OCI-LY1 (cell line): ENCODE measurements around the gene DROSHA.

ENCODE experiments used
- H2AFZ ChIP-seq: fragments of 200-600 bp; sonication (generic), shearing (Covaris generic); 2 replicates; pipeline ENCODE4 v1.6.0; 2014; ENCODE audit warnings: antibody characterized with exemption, mild to moderate bottlenecking, low read length
- H3F3A ChIP-seq: fragments of 200-600 bp; sonication (generic), shearing (Covaris generic); 2 replicates; pipeline ENCODE4 v1.6.0; 2014; ENCODE audit warnings: mild to moderate bottlenecking, antibody characterized with exemption, low read length, moderate library complexity; ENCODE audit not compliant: insufficient read depth
- H3K27ac ChIP-seq: fragments of 200-600 bp; sonication (generic); 2 replicates; pipeline ENCODE4 v1.5.1; 2014; ENCODE audit warnings: low read length, mixed run types, mild to moderate bottlenecking, low read depth; ENCODE audit not compliant: poor library complexity, severe bottlenecking
- H3K27me3 ChIP-seq: fragments of 200-600 bp; sonication (generic); 2 replicates; pipeline ENCODE4 v1.6.0; 2014; ENCODE audit warnings: antibody characterized with exemption, mild to moderate bottlenecking, low read length, moderate library complexity; ENCODE audit not compliant: insufficient read depth
- H3K36me3 ChIP-seq: fragments of 200-600 bp; sonication (generic); 2 replicates; pipeline ENCODE4 v1.6.1; 2014; ENCODE audit warnings: mild to moderate bottlenecking, antibody characterized with exemption, low read length, moderate library complexity, mixed read lengths; ENCODE audit not compliant: insufficient read depth
- H3K4me1 ChIP-seq: fragments of 200-600 bp; sonication (generic); 2 replicates; pipeline ENCODE4 v1.5.1; 2014; ENCODE audit warnings: mild to moderate bottlenecking, low read length, moderate library complexity; ENCODE audit not compliant: insufficient read depth, severe bottlenecking
- H3K4me2 ChIP-seq: fragments of 200-600 bp; sonication (generic), shearing (Covaris generic); 2 replicates; pipeline ENCODE4 v1.6.1; 2014; ENCODE audit warnings: low read length
- H3K4me3 ChIP-seq: fragments of 200-600 bp; sonication (generic); 2 replicates; pipeline ENCODE4 v1.5.1; 2014; ENCODE audit warnings: low read length, low read depth, mild to moderate bottlenecking, mixed read lengths; ENCODE audit not compliant: poor library complexity, severe bottlenecking
- H3K79me2 ChIP-seq: fragments of 200-600 bp; shearing (Covaris generic); 2 replicates; pipeline ENCODE4 v1.6.1; 2016; ENCODE audit warnings: mixed run types, low read length, mixed read lengths; ENCODE audit not compliant: insufficient read depth
- H3K9ac ChIP-seq: fragments of 200-600 bp; sonication (generic), shearing (Covaris generic); 2 replicates; pipeline ENCODE4 v1.6.1; 2014; ENCODE audit warnings: mild to moderate bottlenecking, low read length, mixed read lengths
- H3K9me2 ChIP-seq: fragments of 200-600 bp; sonication (generic), shearing (Covaris generic); 2 replicates; pipeline ENCODE4 v1.6.1; 2014; ENCODE audit warnings: low read depth, mild to moderate bottlenecking, low read length, mixed read lengths
- H3K9me3 ChIP-seq: fragments of 200-600 bp; shearing (Covaris generic); 2 replicates; pipeline ENCODE4 v1.6.1; 2014; ENCODE audit warnings: low read length, mixed read lengths
- H4K20me1 ChIP-seq: fragments of 200-600 bp; sonication (generic), shearing (Covaris generic); 2 replicates; pipeline ENCODE4 v1.6.0; 2016; ENCODE audit warnings: mild to moderate bottlenecking, low read length; ENCODE audit not compliant: insufficient read depth
- EZH2 ChIP-seq: fragments of 200-600 bp; sonication (generic), shearing (Covaris generic); IDR thresholded peaks from 2 replicates; pipeline ENCODE4 v1.8.0; 2017; ENCODE audit warnings: borderline replicate concordance, mixed run types, mild to moderate bottlenecking, antibody characterized with exemption, low read length, moderate library complexity, mixed read lengths
- TF ChIP-seq, protein P1 (sequence below): fragments of 200-600 bp; sonication (generic), shearing (Covaris generic); IDR thresholded peaks from 2 replicates; pipeline ENCODE4 v1.5.1; 2017; ENCODE audit warnings: mild to moderate bottlenecking, antibody characterized with exemption, low read length, moderate library complexity, mixed read lengths

DROSHA gene

DNA sequence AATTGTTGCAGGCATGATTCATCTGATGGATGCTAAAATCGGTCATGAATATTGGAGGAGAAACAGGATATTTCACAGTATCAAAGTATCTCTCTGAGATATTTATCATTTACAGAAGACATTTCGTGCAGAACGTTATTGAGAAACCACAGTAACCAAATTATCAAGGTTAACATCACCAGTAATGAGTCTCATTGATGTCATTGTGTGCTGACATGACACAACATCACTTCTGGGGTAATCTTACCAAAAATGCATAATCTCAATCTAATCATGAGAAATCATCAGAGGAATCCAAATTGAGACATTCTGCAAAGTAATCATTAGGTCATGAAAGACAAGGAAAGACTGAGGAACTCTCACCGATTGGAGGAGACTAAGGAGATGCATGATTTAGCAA lies 42.9 kb upstream of the DROSHA start:
- no peaks in the 10 kb centered on the region for H3K9me2 ChIP-seq
- no peaks in the 10 kb centered on the region for H3F3A ChIP-seq
- H2AFZ ChIP-seq, result no peak overlapping the region
- H3K27me3 ChIP-seq, result 0 out of 2 replicates have a peak, but pooled peaks cover 3% of the 10 kb centered on the region
- no peaks in the 10 kb centered on the region for H3K36me3 ChIP-seq
- no peaks in the 10 kb centered on the region for H3K4me1 ChIP-seq
- no peak overlapping the region for H3K27ac ChIP-seq
- H3K4me2 ChIP-seq, result no peak overlapping the region
- no peaks in the 10 kb centered on the region for H4K20me1 ChIP-seq
- H3K4me3 ChIP-seq, result no peak overlapping the region
- H3K9me3 ChIP-seq, result no peaks in the 10 kb centered on the region
- no peaks in the 10 kb centered on the region for H3K79me2 ChIP-seq
- H3K9ac ChIP-seq, result no peak overlapping the region
- TF ChIP-seq EZH2, result no peak
- TF ChIP-seq, protein P1, sequence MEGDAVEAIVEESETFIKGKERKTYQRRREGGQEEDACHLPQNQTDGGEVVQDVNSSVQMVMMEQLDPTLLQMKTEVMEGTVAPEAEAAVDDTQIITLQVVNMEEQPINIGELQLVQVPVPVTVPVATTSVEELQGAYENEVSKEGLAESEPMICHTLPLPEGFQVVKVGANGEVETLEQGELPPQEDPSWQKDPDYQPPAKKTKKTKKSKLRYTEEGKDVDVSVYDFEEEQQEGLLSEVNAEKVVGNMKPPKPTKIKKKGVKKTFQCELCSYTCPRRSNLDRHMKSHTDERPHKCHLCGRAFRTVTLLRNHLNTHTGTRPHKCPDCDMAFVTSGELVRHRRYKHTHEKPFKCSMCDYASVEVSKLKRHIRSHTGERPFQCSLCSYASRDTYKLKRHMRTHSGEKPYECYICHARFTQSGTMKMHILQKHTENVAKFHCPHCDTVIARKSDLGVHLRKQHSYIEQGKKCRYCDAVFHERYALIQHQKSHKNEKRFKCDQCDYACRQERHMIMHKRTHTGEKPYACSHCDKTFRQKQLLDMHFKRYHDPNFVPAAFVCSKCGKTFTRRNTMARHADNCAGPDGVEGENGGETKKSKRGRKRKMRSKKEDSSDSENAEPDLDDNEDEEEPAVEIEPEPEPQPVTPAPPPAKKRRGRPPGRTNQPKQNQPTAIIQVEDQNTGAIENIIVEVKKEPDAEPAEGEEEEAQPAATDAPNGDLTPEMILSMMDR, result no peak

GRCh38 chr5:31573494-31574142 lies 41.7 kb upstream of the DROSHA start:
- Histone ChIP-seq H3K9me2 (no peaks in the 10 kb centered on the region), H3K79me2 (no peaks in the 10 kb centered on the region), H3K9ac (no peak overlapping the region), H3F3A (no peaks in the 10 kb centered on the region), H3K4me2 (no peak overlapping the region), H3K4me1 (no peaks in the 10 kb centered on the region), H3K36me3 (no peaks in the 10 kb centered on the region), H3K27ac (no peak overlapping the region), H3K4me3 (no peak overlapping the region), H3K9me3 (no peaks in the 10 kb centered on the region), H2AFZ (no peak overlapping the region), H4K20me1 (no peaks in the 10 kb centered on the region), H3K27me3 (0 out of 2 replicates have a peak, but pooled peaks cover 3% of the 10 kb centered on the region)
- TF ChIP-seq EZH2, result no peak
- TF ChIP-seq, protein P1, result no peak

DNA sequence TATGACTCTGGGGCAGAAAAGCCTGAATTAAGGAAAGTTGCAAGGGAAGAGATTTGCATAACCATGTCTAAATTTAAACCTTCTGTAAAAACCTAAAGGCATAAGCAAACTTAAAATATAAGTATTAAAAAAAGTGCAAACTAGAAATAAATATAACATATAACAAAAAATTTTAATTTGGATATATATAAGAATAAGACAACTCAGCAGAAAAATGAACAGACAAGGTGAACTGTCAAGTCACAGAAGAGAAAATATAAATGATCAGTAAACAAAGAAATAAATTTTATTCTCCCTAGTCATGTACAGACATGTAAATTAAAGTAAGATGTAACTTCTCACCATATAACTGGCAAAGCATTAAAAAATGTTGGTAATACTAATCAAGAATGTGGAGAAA lies 37.2 kb upstream of the DROSHA start:
- no peaks in the 10 kb centered on the region for H3K79me2 ChIP-seq
- H3K4me1 ChIP-seq, result no peaks in the 10 kb centered on the region
- H3K27me3 ChIP-seq, result 0 out of 2 replicates have a peak, but pooled peaks cover 3% of the 10 kb centered on the region
- no peaks in the 10 kb centered on the region for H4K20me1 ChIP-seq
- H3K36me3 ChIP-seq, result no peaks in the 10 kb centered on the region
- no peak overlapping the region for H2AFZ ChIP-seq
- no peak overlapping the region for H3K27ac ChIP-seq
- no peaks in the 10 kb centered on the region for H3F3A ChIP-seq
- no peak for TF ChIP-seq EZH2
- TF ChIP-seq, protein P1, result no peak
- H3K4me2 ChIP-seq, result no peak overlapping the region
- H3K9me2 ChIP-seq, result no peaks in the 10 kb centered on the region
- H3K9me3 ChIP-seq, result no peaks in the 10 kb centered on the region
- no peak overlapping the region for H3K4me3 ChIP-seq
- H3K9ac ChIP-seq, result no peak overlapping the region
